RWPE2 (cell line): Measurements from ENCODE around the gene ABHD11.
"Not testable (repeated sequence)": the region's sequence is repeated elsewhere in the genome, so short reads cannot be mapped to it uniquely, and the experiment has no call there.

Experiments used
- ATAC-seq: fragments of 200-7000 bp; cut with Tn5 transposase; 3 replicates; pipeline ENCODE4 v1.9.1; 2021; ENCODE audit warnings: low read depth
- DNase-seq: peaks from one replicate; pipeline ENCODE4 v3.0.0-alpha.2; 2020; ENCODE audit warnings: low spot score
- H3K27ac ChIP-seq: fragments of 450-650 bp; 2 replicates; pipeline ENCODE4 v1.5.1; 2017; ENCODE audit warnings: mild to moderate bottlenecking; ENCODE audit not compliant: poor library complexity, severe bottlenecking
- H3K27me3 ChIP-seq: fragments of 250-450 bp; sonication (Bioruptor Pico); 2 replicates; pipeline ENCODE4 v1.5.1; 2021; ENCODE audit warnings: mild to moderate bottlenecking, moderate library complexity; ENCODE audit not compliant: insufficient read depth, poor library complexity, severe bottlenecking
- H3K36me3 ChIP-seq: fragments of 250-450 bp; sonication (Bioruptor Pico); 2 replicates; pipeline ENCODE4 v1.5.1; 2020; ENCODE audit warnings: low read depth, mild to moderate bottlenecking, moderate library complexity
- H3K4me1 ChIP-seq: fragments of 250-450 bp; sonication (Bioruptor Pico); 2 replicates; pipeline ENCODE4 v1.5.1; 2021; ENCODE audit warnings: mild to moderate bottlenecking, moderate library complexity; ENCODE audit not compliant: insufficient read depth, poor library complexity, severe bottlenecking
- H3K4me3 ChIP-seq: fragments of 250-450 bp; sonication (Bioruptor Pico); 2 replicates; pipeline ENCODE4 v1.5.1; 2021; ENCODE audit warnings: mild to moderate bottlenecking, moderate library complexity; ENCODE audit not compliant: severe bottlenecking
- H3K9me3 ChIP-seq: fragments of 250-450 bp; sonication (Bioruptor Pico); 2 replicates; pipeline ENCODE4 v1.5.1; 2021; ENCODE audit warnings: mild to moderate bottlenecking, moderate library complexity; ENCODE audit not compliant: severe bottlenecking
- TF ChIP-seq, protein P1 (sequence below): fragments of 450-650 bp; IDR thresholded peaks from one replicate; pipeline ENCODE4 v1.5.1; 2017; ENCODE audit warnings: mild to moderate bottlenecking, moderate library complexity; ENCODE audit not compliant: poor library complexity, severe bottlenecking

The ABHD11 gene

DNA sequence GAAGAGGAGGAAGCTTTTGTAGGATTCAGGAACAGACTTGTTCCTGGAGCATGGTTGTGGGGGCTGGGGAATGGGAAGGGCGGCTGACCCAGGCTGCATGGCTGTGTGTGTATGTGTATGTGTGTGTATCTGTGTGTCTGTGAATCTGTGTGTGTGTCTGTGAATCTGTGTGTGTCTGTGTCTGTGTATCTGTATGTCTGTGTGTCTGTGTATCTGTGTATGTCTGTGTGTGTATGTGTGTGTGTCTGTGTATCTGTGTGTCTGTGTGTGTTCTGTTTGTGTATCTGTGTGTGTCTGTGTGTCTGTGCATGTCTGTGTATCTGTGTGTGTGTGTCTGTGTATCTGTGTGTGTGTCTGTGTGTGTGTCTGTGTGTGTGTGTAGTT lies 12.5 kb downstream of the ABHD11 start:
- Histone ChIP-seq H3K4me3 (no peak overlapping the region), H3K27ac (no peak overlapping the region), H3K9me3 (no peaks in the 10 kb centered on the region), H3K27me3 (no peaks in the 10 kb centered on the region), H3K36me3 (no peaks in the 10 kb centered on the region), H3K4me1 (no peaks in the 10 kb centered on the region)
- ATAC-seq: peak; percentile 11; the same call in 1 of the 3 replicates
- no peak for DNase-seq
- TF ChIP-seq, protein P1, sequence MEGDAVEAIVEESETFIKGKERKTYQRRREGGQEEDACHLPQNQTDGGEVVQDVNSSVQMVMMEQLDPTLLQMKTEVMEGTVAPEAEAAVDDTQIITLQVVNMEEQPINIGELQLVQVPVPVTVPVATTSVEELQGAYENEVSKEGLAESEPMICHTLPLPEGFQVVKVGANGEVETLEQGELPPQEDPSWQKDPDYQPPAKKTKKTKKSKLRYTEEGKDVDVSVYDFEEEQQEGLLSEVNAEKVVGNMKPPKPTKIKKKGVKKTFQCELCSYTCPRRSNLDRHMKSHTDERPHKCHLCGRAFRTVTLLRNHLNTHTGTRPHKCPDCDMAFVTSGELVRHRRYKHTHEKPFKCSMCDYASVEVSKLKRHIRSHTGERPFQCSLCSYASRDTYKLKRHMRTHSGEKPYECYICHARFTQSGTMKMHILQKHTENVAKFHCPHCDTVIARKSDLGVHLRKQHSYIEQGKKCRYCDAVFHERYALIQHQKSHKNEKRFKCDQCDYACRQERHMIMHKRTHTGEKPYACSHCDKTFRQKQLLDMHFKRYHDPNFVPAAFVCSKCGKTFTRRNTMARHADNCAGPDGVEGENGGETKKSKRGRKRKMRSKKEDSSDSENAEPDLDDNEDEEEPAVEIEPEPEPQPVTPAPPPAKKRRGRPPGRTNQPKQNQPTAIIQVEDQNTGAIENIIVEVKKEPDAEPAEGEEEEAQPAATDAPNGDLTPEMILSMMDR: peak; percentile 75

DNA sequence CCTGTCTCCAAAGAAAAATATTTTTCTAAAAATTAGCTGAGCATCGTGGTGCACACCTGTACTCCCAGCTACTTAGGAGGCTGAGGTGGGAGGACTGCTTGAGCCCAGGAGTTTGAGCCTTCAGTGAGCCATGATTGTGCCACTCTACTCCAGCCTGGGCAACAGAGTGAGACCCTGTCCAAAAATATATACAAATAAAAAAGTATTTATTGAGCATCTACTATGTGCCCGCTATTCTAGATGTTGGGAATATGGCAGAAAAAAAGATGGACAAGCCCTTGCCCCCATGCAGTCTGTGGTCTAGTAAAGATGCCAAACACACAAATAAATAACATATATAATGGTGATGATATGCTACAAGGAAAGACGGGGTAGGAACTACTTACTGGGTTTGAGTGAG lies 14.8 kb downstream of the ABHD11 start:
- H3K36me3 ChIP-seq: no peaks in the 10 kb centered on the region
- no peaks in the 10 kb centered on the region for H3K9me3 ChIP-seq
- no peak for ATAC-seq
- no peak for DNase-seq
- no peaks in the 10 kb centered on the region for H3K4me1 ChIP-seq
- H3K27me3 ChIP-seq: no peaks in the 10 kb centered on the region
- no peak overlapping the region for H3K4me3 ChIP-seq
- TF ChIP-seq, protein P1: no peak
- no peak overlapping the region for H3K27ac ChIP-seq

DNA sequence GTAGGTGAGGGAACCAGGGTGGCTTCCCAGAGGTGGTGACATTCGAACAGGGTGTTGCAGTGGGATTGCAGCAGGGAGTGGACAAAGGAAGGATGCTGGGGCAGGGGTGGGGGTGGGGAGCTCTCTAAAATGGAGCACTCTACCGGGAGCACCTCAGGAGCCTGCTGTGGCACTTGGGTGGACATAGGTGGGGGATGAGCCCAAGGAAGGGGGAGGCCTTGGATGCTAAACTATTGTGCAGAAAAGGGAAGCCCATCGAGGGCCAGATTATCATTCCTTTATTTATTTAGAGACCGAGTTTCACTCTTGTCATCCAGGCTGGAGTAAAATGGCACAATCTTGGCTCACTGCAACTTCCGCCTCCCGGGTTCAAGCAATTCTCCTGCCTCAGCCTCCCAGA lies 15.8 kb downstream of the ABHD11 start:
- H3K27ac ChIP-seq: no peak overlapping the region
- no peak for DNase-seq
- ATAC-seq: no peak
- no peaks in the 10 kb centered on the region for H3K9me3 ChIP-seq
- TF ChIP-seq, protein P1: no peak
- no peaks in the 10 kb centered on the region for H3K36me3 ChIP-seq
- H3K27me3 ChIP-seq: no peaks in the 10 kb centered on the region
- H3K4me1 ChIP-seq: peaks cover under 1% of the 10 kb centered on the region
- no peak overlapping the region for H3K4me3 ChIP-seq

DNA sequence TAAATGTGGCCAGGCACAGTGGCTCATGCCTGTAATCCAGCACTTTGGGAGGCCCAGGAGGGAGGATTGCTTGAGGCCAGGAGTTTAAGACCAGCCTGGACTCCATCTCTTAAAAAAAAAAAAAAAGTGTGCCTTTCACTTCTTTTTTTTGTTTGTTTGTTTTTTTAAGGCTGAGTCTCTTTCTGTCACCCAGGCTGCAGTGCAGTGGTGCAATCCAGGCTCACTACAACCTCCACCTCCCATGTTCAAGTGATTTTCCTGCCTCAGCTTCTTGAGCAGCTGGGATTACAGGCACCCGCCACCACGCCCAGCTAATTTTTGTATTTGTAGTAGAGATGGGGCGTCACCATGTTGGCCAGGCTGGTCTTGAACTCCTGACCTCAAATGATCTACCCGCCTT lies 16.4 kb downstream of the ABHD11 start:
- DNase-seq, H3K9me3 ChIP-seq, H3K27ac ChIP-seq, H3K4me3 ChIP-seq, H3K4me1 ChIP-seq, H3K36me3 ChIP-seq, ATAC-seq, H3K27me3 ChIP-seq: not testable (repeated sequence)

DNA sequence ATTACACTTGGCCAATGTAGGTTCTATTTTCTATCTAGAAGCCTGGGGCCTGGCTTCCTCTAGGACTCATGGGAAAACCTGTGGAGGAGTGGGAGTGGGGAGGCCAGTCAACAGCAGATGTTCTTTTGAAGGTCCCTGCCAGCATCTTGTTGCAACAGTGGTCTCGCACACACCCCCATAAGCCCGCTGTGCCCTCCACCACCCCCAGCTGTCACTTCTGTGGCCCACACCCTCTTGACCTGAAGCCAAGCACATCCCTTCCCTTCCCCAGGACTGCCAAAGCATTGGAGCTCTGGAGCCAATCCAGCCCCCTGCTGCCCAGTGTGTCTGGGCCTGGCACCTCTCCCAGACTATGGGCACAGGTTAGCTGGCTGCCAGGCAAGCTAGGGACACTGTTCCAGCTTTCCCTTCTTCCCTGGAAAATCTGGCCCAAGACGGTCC lies 17.2 kb downstream of the ABHD11 start:
- Histone ChIP-seq H3K9me3 (no peaks in the 10 kb centered on the region), H3K4me1 (peaks cover 15% of the 10 kb centered on the region), H3K36me3 (peaks cover 4% of the 10 kb centered on the region; the same call in 1 of the 2 replicates), H3K27me3 (no peaks in the 10 kb centered on the region), H3K27ac (no peak overlapping the region), H3K4me3 (no peak overlapping the region)
- DNase-seq: no peak
- TF ChIP-seq, protein P1: no peak
- ATAC-seq: no peak

DNA sequence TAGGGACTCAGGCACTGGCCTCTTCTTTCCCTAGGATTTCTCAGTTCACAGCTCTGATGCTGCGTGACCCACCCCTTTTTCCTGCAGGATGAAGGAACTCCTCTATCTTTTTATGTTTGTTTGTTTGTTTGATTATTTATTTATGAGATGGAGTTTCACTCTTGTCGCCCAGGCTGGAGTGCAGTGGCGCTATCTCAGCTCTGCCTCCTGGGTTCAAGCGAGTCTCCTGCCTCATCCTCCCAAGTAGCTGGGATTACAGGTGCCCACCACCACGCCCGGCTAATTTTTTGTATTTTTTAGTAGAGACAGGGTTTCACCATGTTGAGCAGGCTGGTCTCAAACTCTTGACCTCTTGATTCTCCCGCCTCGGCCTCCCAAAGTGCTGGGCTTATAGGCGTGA lies 18.2 kb downstream of the ABHD11 start:
- H3K27me3 ChIP-seq, H3K9me3 ChIP-seq, DNase-seq, H3K27ac ChIP-seq, H3K4me3 ChIP-seq, ATAC-seq: not testable (repeated sequence)
- Histone ChIP-seq H3K4me1 (peaks cover 22% of the 10 kb centered on the region), H3K36me3 (peaks cover 11% of the 10 kb centered on the region; the same call in 1 of the 2 replicates)
